WERI-Rb-1 (cell line): ENCODE data around the gene VGLL4.
A peak's percentile ranks its signal among the peaks of the same experiment; 100 is the strongest.

Experiments used
- DNase-seq: peaks from one replicate; pipeline ENCODE4 v3.0.0-alpha.2; 2020
- H3K27ac ChIP-seq: fragments of 250-450 bp; sonication (Bioruptor Pico); 2 replicates; pipeline ENCODE4 v1.5.1; 2020; ENCODE audit warnings: mild to moderate bottlenecking, moderate library complexity
- H3K27me3 ChIP-seq: fragments of 250-450 bp; sonication (Bioruptor Pico); 2 replicates; pipeline ENCODE4 v1.5.1; 2021; ENCODE audit warnings: mild to moderate bottlenecking, low read depth, moderate library complexity; ENCODE audit not compliant: insufficient read depth, severe bottlenecking
- H3K36me3 ChIP-seq: fragments of 250-450 bp; sonication (Bioruptor Pico); 2 replicates; pipeline ENCODE4 v1.5.1; 2020; ENCODE audit warnings: mild to moderate bottlenecking, moderate library complexity
- H3K4me3 ChIP-seq: 2 replicates; pipeline ENCODE4 v1.5.1; 2011; ENCODE audit warnings: low read depth, mild to moderate bottlenecking, control low read depth, low read length
- H3K9me3 ChIP-seq: fragments of 250-450 bp; sonication (Bioruptor Pico); 2 replicates; pipeline ENCODE4 v1.5.1; 2021; ENCODE audit warnings: mild to moderate bottlenecking, moderate library complexity; ENCODE audit not compliant: severe bottlenecking
- CTCF ChIP-seq: IDR thresholded peaks from 2 replicates; pipeline ENCODE4 v1.5.1; 2011; ENCODE audit warnings: low read depth, mild to moderate bottlenecking, control low read depth, inconsistent platforms, low read length

VGLL4 gene

GRCh38 chr3:11641316-11641682, 2.4 kb downstream of the VGLL4 start:
- Histone ChIP-seq H3K27me3 (no peaks in the 10 kb centered on the region), H3K4me3 (peak overlapping the region; percentile 92), H3K36me3 (no peaks in the 10 kb centered on the region), H3K27ac (peak overlapping the region; percentile 87), H3K9me3 (no peaks in the 10 kb centered on the region)
- DNase-seq = no peak
- no peak for TF ChIP-seq CTCF

GRCh38 chr3:11640009-11640673, 3.6 kb downstream of the VGLL4 start:
- Histone ChIP-seq H3K36me3 (no peaks in the 10 kb centered on the region), H3K27me3 (no peaks in the 10 kb centered on the region), H3K4me3 (peak overlapping the region; percentile 24), H3K9me3 (no peaks in the 10 kb centered on the region), H3K27ac (peak overlapping the region; percentile 87)
- peak; percentile 55 for DNase-seq
- no peak for TF ChIP-seq CTCF

DNA sequence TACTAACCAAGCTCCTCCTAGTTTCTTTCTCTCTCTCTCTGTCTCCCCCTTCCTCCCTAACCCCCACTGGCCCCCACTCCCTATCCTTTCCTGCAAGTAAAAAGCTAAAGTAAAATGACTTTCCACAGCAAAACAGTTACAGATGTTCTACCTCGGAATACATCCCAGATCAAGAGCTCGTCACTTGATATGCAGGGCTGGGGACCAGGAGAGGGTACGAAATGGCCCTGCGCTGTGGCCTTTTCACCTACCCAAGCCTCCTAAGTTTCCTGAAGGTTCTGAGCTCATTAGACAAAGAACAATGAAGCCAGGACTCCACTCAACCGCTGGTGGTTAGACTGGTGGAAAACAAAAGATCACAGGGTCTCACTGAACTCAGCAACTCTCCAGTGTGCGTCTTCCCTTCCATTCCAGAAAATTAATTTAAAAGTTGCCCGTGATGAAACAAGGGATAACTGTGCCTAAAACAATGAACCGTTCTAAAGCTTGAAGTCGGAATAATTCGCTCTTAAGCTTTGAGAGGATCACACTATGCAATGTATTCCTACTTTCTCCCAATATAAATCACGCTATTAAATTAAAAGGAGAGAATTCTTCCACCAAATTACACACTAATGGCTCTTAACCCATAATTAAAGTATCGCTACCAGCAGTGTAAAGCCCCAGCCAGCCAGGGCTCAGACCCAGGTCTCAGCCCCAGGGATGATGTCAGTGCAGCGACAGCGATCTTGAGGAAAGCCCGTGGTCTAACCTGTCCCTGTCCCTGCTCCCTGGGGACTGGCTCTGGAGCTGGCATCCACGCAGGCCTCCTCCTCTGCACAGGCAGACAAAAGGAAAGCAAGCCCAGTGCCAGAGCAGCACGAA, 5.0 kb downstream of the VGLL4 start:
- H3K4me3 ChIP-seq = peak overlapping the region; percentile 25
- no peaks in the 10 kb centered on the region for H3K36me3 ChIP-seq
- DNase-seq = peak; percentile 66
- H3K9me3 ChIP-seq = no peaks in the 10 kb centered on the region
- TF ChIP-seq CTCF = no peak
- H3K27ac ChIP-seq = peak overlapping the region; percentile 87
- no peaks in the 10 kb centered on the region for H3K27me3 ChIP-seq

DNA sequence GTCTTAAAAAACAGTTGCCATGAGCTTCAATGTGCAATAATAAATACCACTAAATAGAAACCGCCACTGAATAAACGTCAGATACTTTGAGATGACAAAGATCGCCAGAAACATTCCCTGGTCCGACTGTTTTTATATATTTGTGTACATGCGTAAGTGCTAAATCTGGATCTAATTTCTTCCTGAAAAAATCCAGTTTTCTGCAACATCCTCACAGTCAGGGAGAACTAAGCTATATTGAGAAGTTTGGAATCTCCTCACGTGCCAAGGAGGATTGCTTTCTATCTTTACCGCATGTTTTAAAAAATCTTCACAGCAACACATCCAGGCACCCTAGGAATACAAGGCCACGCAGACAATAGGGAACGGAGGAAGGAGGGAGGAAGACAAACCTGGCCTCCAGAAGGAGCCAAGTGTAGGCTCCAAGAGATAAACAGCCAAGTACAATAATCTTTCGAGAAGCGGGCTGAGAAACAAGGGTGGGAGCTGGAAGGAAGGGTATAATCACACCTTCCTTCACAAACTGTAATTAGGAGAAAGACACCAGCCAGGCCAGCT, 5.7 kb downstream of the VGLL4 start:
- H3K9me3 ChIP-seq = no peaks in the 10 kb centered on the region
- H3K4me3 ChIP-seq = no peak overlapping the region
- H3K27ac ChIP-seq = peak overlapping the region; percentile 87
- H3K27me3 ChIP-seq = no peaks in the 10 kb centered on the region
- H3K36me3 ChIP-seq = no peaks in the 10 kb centered on the region
- no peak for TF ChIP-seq CTCF
- DNase-seq = no peak

DNA sequence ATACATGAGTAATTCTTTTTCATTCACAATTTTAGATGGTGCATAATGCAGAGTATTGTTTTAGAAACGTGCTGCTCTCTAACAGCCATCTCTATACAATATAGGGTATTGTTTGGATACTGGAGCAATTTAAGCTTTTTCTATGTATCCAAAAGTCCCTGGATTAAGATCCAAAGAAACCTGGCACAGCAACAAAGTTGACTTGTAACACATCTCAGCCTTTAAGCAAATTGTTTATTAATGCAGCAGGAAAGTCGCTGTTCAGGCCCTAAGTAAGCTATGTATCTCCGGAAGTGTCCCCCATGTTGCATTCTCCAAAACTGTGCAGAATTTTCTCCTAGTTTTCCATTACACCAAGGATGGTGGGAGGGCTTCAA, 7.3 kb downstream of the VGLL4 start:
- H3K36me3 ChIP-seq = no peaks in the 10 kb centered on the region
- no peak overlapping the region for H3K4me3 ChIP-seq
- TF ChIP-seq CTCF = no peak
- no peaks in the 10 kb centered on the region for H3K27me3 ChIP-seq
- no peaks in the 10 kb centered on the region for H3K9me3 ChIP-seq
- H3K27ac ChIP-seq = no peak overlapping the region
- DNase-seq = no peak
